A549 treated with GW870086 at 1 μM for 4 hours (cell line): ENCODE results near the gene API5. TPM values are rescaled to one million over a fixed set of nuclear protein-coding genes. Genes with fewer than 3 reads are reported as not detected.

Experiments used
- total RNA-seq: library from RNA; stranded (reverse); fragments of 200-300 nt; extraction: Qiagen RNA extraction; gene quantifications from 5 replicates; pipeline ENCODE4 v1.2.3, GENCODE V29; 2022; ENCODE audit warnings: low read depth

API5 gene
- total RNA-seq = 55.7 to 81.3 TPM (median 71.4 TPM) in 5 replicates

GRCh38 chr11:43311791-43312607, at the start of gene API5:
Gene API5 (plus strand): TSS chr11:43311996. CDS start chr11:43312128, 132 bp downstream.

DNA sequence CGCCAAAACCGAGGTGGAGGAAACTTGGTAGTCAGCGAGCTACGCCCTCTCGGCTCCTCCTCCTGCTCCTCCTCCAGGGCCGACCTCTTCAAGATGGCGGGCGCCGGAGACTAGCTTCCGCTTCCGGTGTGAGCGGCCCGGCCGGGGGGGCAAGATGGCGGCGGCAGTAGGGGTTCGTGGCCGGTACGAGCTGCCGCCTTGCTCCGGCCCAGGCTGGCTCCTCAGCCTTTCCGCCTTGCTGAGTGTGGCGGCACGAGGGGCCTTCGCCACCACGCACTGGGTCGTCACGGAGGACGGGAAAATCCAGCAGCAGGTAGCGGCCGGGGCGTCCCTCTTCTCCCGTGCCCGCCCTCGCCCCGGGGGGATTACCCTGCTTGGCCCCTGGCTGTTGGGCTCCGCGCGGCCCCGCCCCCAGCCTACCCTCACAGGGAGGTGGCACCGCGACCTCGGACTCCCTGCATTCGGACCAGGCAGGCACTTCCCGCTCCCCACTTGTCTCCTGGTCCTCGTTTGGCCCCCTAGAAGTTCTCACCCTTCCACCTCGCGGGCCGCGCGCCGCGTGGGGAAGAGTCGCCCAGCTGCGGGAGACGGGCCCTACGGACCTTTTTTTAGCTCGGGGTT, 47.1 kb downstream of the API5 start, which contains the start of gene TTC17:
TSS of gene TTC17 (plus strand) at position 120 of the 621 bp plus-strand sequence. CDS start at position 155, 35 bp downstream.

Other genes with a start within 250 kb of the API5 start
- 27.2 to 31.3 TPM (median 28.3 TPM) in 5 replicates for gene TTC17, start 46.9 kb downstream of the API5 start, total RNA-seq